Endothelial cell of umbilical vein (primary cell): ENCODE results near the gene CCNB1IP1. TPM values are rescaled to one million over a fixed set of nuclear protein-coding genes. Genes with fewer than 3 reads are reported as not detected.
A peak's percentile ranks its signal among the peaks of the same experiment; 100 is the strongest.

Source experiments
- BruUV-seq: library from RNA; stranded (reverse); fragments of 400-500 nt; replicated peaks from 2 replicates; lab custom pipeline; 2021; lab: Mats Ljungman, UMichigan
- CTCF ChIA-PET: fragments of 300-600, 350-600 bp; sonication (Branson Sonifier 250); formaldehyde crosslinking; loops from one replicate; lab custom pipeline; 2021; ENCODE audit warnings: antibody characterized with exemption, inconsistent platforms; lab: Charles Lee
- POLR2A ChIA-PET: fragments of 300-600, 350-600 bp; sonication (Branson Sonifier 250); formaldehyde crosslinking; loops from one replicate; lab custom pipeline; 2021; ENCODE audit warnings: antibody characterized with exemption, inconsistent platforms; lab: Charles Lee
- DNase-seq: peaks from one replicate; pipeline ENCODE4 v3.0.0-alpha.2; 2011; ENCODE audit warnings: low read depth, low spot score
- FAIRE-seq: peaks from 2 replicates; lab custom pipeline; 2011; peaks lifted over from hg19 to GRCh38; lab: Jason Lieb, UNC
- H2AFZ ChIP-seq: 2 replicates; pipeline ENCODE4 v1.6.0; 2012; ENCODE audit warnings: low read depth, low read length, control low read depth, inconsistent platforms
- H3K27ac ChIP-seq: 2 replicates; pipeline ENCODE4 v1.5.1; 2011; ENCODE audit warnings: low read depth, mild to moderate bottlenecking, control low read depth, low read length, moderate library complexity; ENCODE audit not compliant: insufficient read depth
- H3K27me3 ChIP-seq, 2 experiments: 2 replicates each; pipeline versions ENCODE4 v1.6.0 to v1.6.1; 2011; ENCODE audit warnings: low read length in 2 of 2, mixed read lengths in 1 of 2; ENCODE audit not compliant: control insufficient read depth in 2 of 2, insufficient read depth in 2 of 2
- H3K36me3 ChIP-seq, 2 experiments: 2 replicates in 1 of 2; 3 replicates in 1 of 2; pipeline ENCODE4 v1.5.1; 2011; ENCODE audit warnings: low read length in 2 of 2, mild to moderate bottlenecking in 1 of 2, moderate library complexity in 1 of 2; ENCODE audit not compliant: control insufficient read depth in 2 of 2, insufficient read depth in 2 of 2; ENCODE audit errors: extremely low read depth in 1 of 2
- H3K4me1 ChIP-seq: 3 replicates; pipeline ENCODE4 v1.5.1; 2011; ENCODE audit warnings: mild to moderate bottlenecking, low read length; ENCODE audit not compliant: control insufficient read depth, insufficient read depth; ENCODE audit errors: extremely low read depth
- H3K4me2 ChIP-seq: 2 replicates; pipeline ENCODE4 v1.6.1; 2011; ENCODE audit warnings: low read length, control low read depth, mixed read lengths; ENCODE audit not compliant: insufficient read depth
- H3K4me3 ChIP-seq, 3 experiments: fragments of 200-600 bp in 1 of 3; sonication (generic), shearing (Covaris generic) in 1 of 3; replicated peaks in 1 of 3; 2 replicates each; pipeline ENCODE4 v1.5.1; 2011 to 2016; ENCODE audit warnings: control low read depth in 3 of 3, low read length in 3 of 3, mild to moderate bottlenecking in 2 of 3, inconsistent platforms in 1 of 3, low read depth in 1 of 3, moderate library complexity in 1 of 3; ENCODE audit not compliant: insufficient read depth in 1 of 3
- H3K79me2 ChIP-seq: 2 replicates; pipeline ENCODE4 v1.6.0; 2012; ENCODE audit warnings: low read length, inconsistent platforms; ENCODE audit not compliant: control insufficient read depth, insufficient read depth
- H3K9ac ChIP-seq: replicated peaks from 2 replicates; pipeline ENCODE3; 2011; ENCODE audit warnings: low read length, control low read depth; ENCODE audit not compliant: insufficient read depth; ENCODE audit errors: extremely low read depth
- H3K9me1 ChIP-seq: replicated peaks from 3 replicates; pipeline ENCODE4 v1.6.0; 2011; ENCODE audit warnings: mild to moderate bottlenecking, low read length; ENCODE audit not compliant: control insufficient read depth, insufficient read depth; ENCODE audit errors: extremely low read depth
- H3K9me3 ChIP-seq: replicated peaks from 2 replicates; pipeline ENCODE4 v1.5.1; 2012; ENCODE audit warnings: low read length, inconsistent platforms; ENCODE audit not compliant: control insufficient read depth, insufficient read depth
- H4K20me1 ChIP-seq: replicated peaks from 2 replicates; pipeline ENCODE3; 2011; ENCODE audit warnings: mild to moderate bottlenecking, low read length; ENCODE audit not compliant: control insufficient read depth, insufficient read depth; ENCODE audit errors: extremely low read depth
- CTCF ChIP-seq, 2 donors: IDR thresholded peaks; 1 replicate in 1 of 2; 2 replicates in 1 of 2; pipeline ENCODE4 v1.5.1; 2011; ENCODE audit warnings: low read length in 2 of 2, mild to moderate bottlenecking in 2 of 2, moderate library complexity in 2 of 2, control low read depth in 1 of 2, inconsistent platforms in 1 of 2, low read depth in 1 of 2; ENCODE audit not compliant: insufficient read depth in 1 of 2; ENCODE audit errors: extremely low read depth in 1 of 2
- EZH2 ChIP-seq: IDR thresholded peaks from 2 replicates; pipeline ENCODE4 v1.6.1; 2012; ENCODE audit warnings: borderline replicate concordance, low read depth, mild to moderate bottlenecking, moderate library complexity, low read length, inconsistent platforms; ENCODE audit not compliant: severe bottlenecking
- FOS ChIP-seq: IDR thresholded peaks from 2 replicates; pipeline ENCODE4 v1.6.1; 2011; ENCODE audit warnings: mild to moderate bottlenecking, low read length, moderate library complexity, borderline replicate concordance; ENCODE audit not compliant: insufficient read depth
- GATA2 ChIP-seq: IDR thresholded peaks from 2 replicates; pipeline ENCODE4 v1.7.0; 2011; ENCODE audit warnings: low read depth, mild to moderate bottlenecking, moderate library complexity, mixed read lengths, low read length; ENCODE audit not compliant: insufficient read length, insufficient read depth
- JUN ChIP-seq: IDR thresholded peaks from 2 replicates; pipeline ENCODE4 v1.6.1; 2011; ENCODE audit warnings: borderline replicate concordance, low read depth; ENCODE audit not compliant: insufficient read length, insufficient read depth
- MAX ChIP-seq: IDR thresholded peaks from 2 replicates; pipeline ENCODE4 v1.6.1; 2011; ENCODE audit not compliant: insufficient read depth, insufficient read length
- MYC ChIP-seq: IDR thresholded peaks from one replicate; pipeline ENCODE4 v1.6.1; 2011; ENCODE audit warnings: mild to moderate bottlenecking, low read depth, low read length
- POLR2A ChIP-seq: IDR thresholded peaks from 2 replicates; pipeline ENCODE4 v1.6.1; 2012; ENCODE audit warnings: low read depth, mild to moderate bottlenecking, control low read depth, low read length
- POLR2AphosphoS5 ChIP-seq: IDR thresholded peaks from 2 replicates; pipeline ENCODE4 v1.6.1; 2012; ENCODE audit warnings: low read depth, mild to moderate bottlenecking, control low read depth, low read length, moderate library complexity; ENCODE audit not compliant: insufficient read depth
- dilution Hi-C: fragments of 300-500 bp; cut with MboI; formaldehyde crosslinking; loops from one replicate; pipeline ENCODE4 v1.15.0; 2019; ENCODE audit warnings: low sequenced_read_pairs; ENCODE audit not compliant: extremely low pct_ligation_motif_present
- intact Hi-C: fragments of 100-400 bp; cut with micrococcal nuclease; formaldehyde crosslinking; loops from one replicate; pipeline ENCODE4 v1.10.0; 2022
- polyA plus RNA-seq, 4 experiments: library from polyadenylated mRNA; depleted of rRNA in 3 of 4; stranded (reverse) in 3 of 4; unstranded in 1 of 4; fragments of >200 nt; gene quantifications; 2 replicates each; pipeline versions ENCODE4 v1.2.1 to v1.2.3, GENCODE V29; 2011 to 2012; ENCODE audit warnings: missing spikeins in 1 of 4
- total RNA-seq: library from RNA; stranded (reverse); gene quantifications from 2 replicates; pipeline ENCODE4 v1.2.3, GENCODE V29; 2021

CCNB1IP1 gene
- total and polyA plus RNA-seq, 2 donors (not counting 3 experiments of a cell fraction or from before 2014, with no cell fraction given) = 32.7 to 35.5 TPM

- peaks cover 8 to 23% of the 10 kb centered on the region in 2 experiments for H3K36me3 ChIP-seq
- no peaks in the 10 kb centered on the region for H4K20me1 ChIP-seq
- no peak overlapping the region for H3K9ac ChIP-seq
- no peak overlapping the region for H3K27ac ChIP-seq
- ChIA-PET POLR2A (no interaction called here), CTCF (no interaction called here)
- no peaks in the 10 kb centered on the region for H3K9me1 ChIP-seq
- H3K4me3 ChIP-seq = no peak overlapping the region
- TSS peak; percentile 17 for BruUV-seq
- dilution Hi-C loops = no loop called here
- no peak overlapping the region for H3K4me2 ChIP-seq
- DNase-seq (no peak), FAIRE-seq (no peak)
- H3K4me1 ChIP-seq = no peaks in the 10 kb centered on the region
- no peaks in the 10 kb centered on the region for H3K27me3 ChIP-seq
- H3K9me3 ChIP-seq = no peaks in the 10 kb centered on the region
- H3K79me2 ChIP-seq = no peaks in the 10 kb centered on the region
- no peak for TF ChIP-seq JUN
- no peak for TF ChIP-seq EZH2
- no peak for TF ChIP-seq POLR2AphosphoS5
- TF ChIP-seq MAX = no peak
- no peak for TF ChIP-seq GATA2
- no peak for TF ChIP-seq MYC
- TF ChIP-seq FOS = no peak
- no peak for TF ChIP-seq CTCF (IDR thresholded peaks at IDR 0.05; ENCODE audit: extremely low read depth in 1 of 2, insufficient read depth in 1 of 2, low read depth in 1 of 2, low read length in 2 of 2)
- no peak for TF ChIP-seq POLR2A
- intact Hi-C loops = no loop called here
- H2AFZ ChIP-seq = no peak overlapping the region
Measured at GRCh38 chr14:20365928-20366327, 32.8 kb upstream of the CCNB1IP1 start.
